Ovary (tissue), 9 donors: ENCODE measurements around the gene CFAP92. TPM values are rescaled to one million over a fixed set of nuclear protein-coding genes. Genes with fewer than 3 reads are reported as not detected.
"Not testable (repeated sequence)": the region's sequence is repeated elsewhere in the genome, so short reads cannot be mapped to it uniquely, and the experiment has no call there.

ENCODE experiments used
- DNase-seq, 5 donors: peaks; one replicate each; pipeline ENCODE4 v3.0.0-alpha.2; 2019 to 2020
- H3K27ac ChIP-seq, 2 donors: fragments of 200-600 bp; one replicate each; pipeline versions ENCODE4 v1.5.1 to v1.8.0; 2019 to 2022
- H3K27me3 ChIP-seq: fragments of 200-600 bp; one replicate; pipeline ENCODE4 v1.8.0; 2022
- H3K36me3 ChIP-seq: fragments of 200-600 bp; sonication (generic); one replicate; pipeline ENCODE4 v1.5.1; 2019
- H3K4me1 ChIP-seq: one replicate; pipeline ENCODE4 v1.8.1; 2013; ENCODE audit warnings: mild to moderate bottlenecking, moderate library complexity; ENCODE audit not compliant: insufficient read depth
- H3K4me3 ChIP-seq: fragments of 200-600 bp; sonication (generic); one replicate; pipeline ENCODE4 v1.5.1; 2017
- H3K9me3 ChIP-seq, 2 donors: fragments of 200-600 bp in 1 of 2; sonication (generic) in 1 of 2; one replicate each; pipeline versions ENCODE4 v1.5.1 to v1.8.1; 2013 to 2019; ENCODE audit warnings: mild to moderate bottlenecking in 1 of 2, moderate library complexity in 1 of 2
- CTCF ChIP-seq, 3 donors: fragments of 450-650 bp in 2 of 3; fragments of 200-600 bp in 1 of 3; IDR thresholded peaks; one replicate each; pipeline versions ENCODE4 v1.5.1 to v1.8.0; 2016 to 2022; ENCODE audit warnings: antibody characterized with exemption in 3 of 3, mild to moderate bottlenecking in 1 of 3
- EP300 ChIP-seq: sonication (generic); formaldehyde crosslinking; IDR thresholded peaks from one replicate; pipeline ENCODE4 v1.6.1; 2017; ENCODE audit warnings: antibody characterized with exemption
- POLR2A ChIP-seq: fragments of 450-650 bp; IDR thresholded peaks from one replicate; pipeline ENCODE4 v1.6.1; 2017; ENCODE audit warnings: antibody characterized with exemption, mild to moderate bottlenecking, moderate library complexity
- WGBS, 3 donors: extraction: QIAGEN DNeasy Blood & Tissue Kit in 1 of 3; methylation state at CpG; one replicate each; pipeline versions ENCODE4 v1.1.5 to v1.1.7; 2013 to 2017; 5-methylcytosine and 5-hydroxymethylcytosine counted together
- intact Hi-C, 4 donors: fragments of 100-400 bp; cut with DNase I; formaldehyde crosslinking; loops; one replicate each; pipeline versions ENCODE4 v1.11.0 to v1.15.1; 2022 to 2023
- polyA plus RNA-seq, 2 donors: library from polyadenylated mRNA; stranded (reverse); fragments of 200-250 nt in 1 of 2; fragments of 350-450 nt in 1 of 2; fragmentation: Illumina TruSeq in 1 of 2; extraction: RNeasy Lipid Tissue Mini Kit (QIAGEN cat#74804) in 1 of 2; gene quantifications; one replicate each; pipeline ENCODE4 v1.2.3, GENCODE V29; 2013 to 2014
- total RNA-seq, 7 donors: library from RNA; depleted of rRNA in 2 of 7; stranded (reverse); fragments of >200 nt in 2 of 7; fragmentation: NEBNext Ultra II Directional in 3 of 7; extraction: Animal tissue kit (Norgen Biotek cat#: 25700) in 3 of 7; gene quantifications; one replicate each; pipeline versions ENCODE4 v1.1.0 to v1.2.4, GENCODE V29; 2016 to 2023
- donor health status: DM: no; HTN: no; CAD: no; lungs with moderate emphysema.
- donor health status: DM: no; HTN: no; CAD: no.
- donor health status: Bipolar disorder and iron deficiency.
- donor health status: DM: yes; HTN: yes; CAD: no.
- donor health status: DM: no; HTN: no; CAD: no.
- donor health status: DM: yes; HTN: yes; CAD: no.

CFAP92 gene
- total and polyA plus RNA-seq, 9 donors = 0.89 to 3.8 (median 1.5) TPM

DNA sequence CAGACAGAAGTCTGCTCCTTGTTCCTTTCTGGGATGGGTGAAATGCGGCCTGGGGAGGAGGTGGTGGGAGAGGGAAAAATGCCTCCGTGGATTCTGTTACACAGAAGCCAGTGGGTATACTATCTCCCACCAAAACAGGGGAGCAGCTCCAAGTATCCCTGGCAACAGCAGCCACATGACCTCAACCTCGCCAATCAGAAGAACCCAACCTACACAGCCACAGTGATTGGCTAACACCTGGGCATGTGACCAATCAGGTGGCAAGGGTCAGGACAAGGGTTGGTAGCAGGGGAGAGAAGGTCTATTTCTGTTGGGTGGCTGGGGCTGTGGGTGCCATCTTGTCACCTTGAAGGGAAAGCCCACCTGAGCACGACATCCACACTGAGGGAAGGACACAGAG lies 123.5 kb downstream of the CFAP92 start:
- H3K36me3 ChIP-seq = no peaks in the 10 kb centered on the region
- H3K27me3 ChIP-seq = no peaks in the 10 kb centered on the region
- no peak for DNase-seq
- TF ChIP-seq EP300 (no peak), POLR2A (no peak), CTCF (IDR thresholded peaks at IDR 0.05) (no peak)
- no peak overlapping the region for H3K4me3 ChIP-seq
- intact Hi-C loops = loop anchor here in 1 of 4 donors (10.0 kb wide), 1 partner anchor 186 kb away; no protein-coding TSS in a partner anchor
- no peaks in the 10 kb centered on the region for H3K9me3 ChIP-seq
- WGBS, 3 donors = 89 to 94% (median 91%) methylated on average over 4 of the region's 4 CpGs
- H3K4me1 ChIP-seq = no peaks in the 10 kb centered on the region
- no peak overlapping the region for H3K27ac ChIP-seq

- H3K27ac ChIP-seq = no peak overlapping the region
- H3K9me3 ChIP-seq = no peaks in the 10 kb centered on the region
- 74 to 85% (median 82%) methylated on average over 4 of the region's 4 CpGs for WGBS, 3 donors
- no peak for DNase-seq
- intact Hi-C loops = no loop called here
- no peak for TF ChIP-seq POLR2A
- TF ChIP-seq EP300 = no peak
- no peak for TF ChIP-seq CTCF (IDR thresholded peaks at IDR 0.05)
- H3K4me1 ChIP-seq = no peaks in the 10 kb centered on the region
- no peaks in the 10 kb centered on the region for H3K27me3 ChIP-seq
- no peaks in the 10 kb centered on the region for H3K36me3 ChIP-seq
- no peak overlapping the region for H3K4me3 ChIP-seq
These were observed 126.4 kb downstream of the CFAP92 start for GRCh38 chr3:128867200-128868125.

GRCh38 chr3:128864849-128865804 lies 128.7 kb downstream of the CFAP92 start:
- intact Hi-C loops, H3K27me3 ChIP-seq, H3K27ac ChIP-seq, H3K4me1 ChIP-seq, H3K9me3 ChIP-seq, H3K36me3 ChIP-seq, H3K4me3 ChIP-seq: not testable (repeated sequence)
- DNase-seq = peak in 1 of 5 donors; percentile 59
- WGBS, 3 donors = 46 to 50% (median 47%) methylated on average over 20 to 25 of the region's 25 CpGs

DNA sequence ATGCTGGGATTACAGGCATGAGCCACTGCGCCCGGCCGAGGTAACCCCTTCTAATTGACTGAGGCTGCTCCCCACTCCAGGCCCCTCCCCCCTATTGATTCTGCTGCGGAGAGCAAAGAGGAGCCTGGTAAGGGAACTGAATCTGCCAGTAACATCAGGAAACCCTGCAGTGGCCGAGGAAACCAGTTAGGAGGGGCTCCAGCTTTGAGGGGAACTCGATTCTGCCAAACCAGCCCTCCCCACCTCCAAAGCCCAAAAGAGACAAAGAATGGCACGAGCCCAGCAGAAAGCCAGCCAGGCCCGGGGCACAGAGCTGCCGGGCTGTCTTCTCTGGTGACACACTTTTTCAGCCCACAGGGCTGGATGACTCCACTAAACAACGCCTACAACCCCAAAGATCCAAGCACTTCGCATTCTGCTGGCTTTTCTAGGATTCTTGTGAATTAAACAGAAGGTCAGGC lies 129.5 kb downstream of the CFAP92 start:
- Histone ChIP-seq H3K9me3 (peaks cover 0 to 12% of the 10 kb centered on the region in 2 donors), H3K27ac (no peak overlapping the region), H3K4me1 (no peaks in the 10 kb centered on the region), H3K27me3 (no peaks in the 10 kb centered on the region), H3K4me3 (no peak overlapping the region), H3K36me3 (no peaks in the 10 kb centered on the region)
- no peak for TF ChIP-seq CTCF (IDR thresholded peaks at IDR 0.05)
- TF ChIP-seq POLR2A = no peak
- no peak for TF ChIP-seq EP300
- intact Hi-C loops = no loop called here
- WGBS, 3 donors = 58 to 75% (median 65%) methylated on average over 11 of the region's 11 CpGs
- no peak for DNase-seq
